ENCODE measurements around the gene C20orf144.

GRCh38 chr20:33644313-33645071, 17.6 kb upstream of the C20orf144 start:
- TF ChIP-seq EP300 (IDR thresholded peaks at IDR 0.05): no peak
- no peak for TF ChIP-seq CTCF (IDR thresholded peaks at IDR 0.05)
- no peak for TF ChIP-seq POLR2AphosphoS5 (IDR thresholded peaks at IDR 0.05)
- TF ChIP-seq POLR2A (IDR thresholded peaks at IDR 0.05; ENCODE audit: low read depth): no peak

Data from esophagus muscularis mucosa (tissue), 4 donors.